HepG2 (cell line): ENCODE results near the gene MYO9A. TPM values are rescaled to one million over a fixed set of nuclear protein-coding genes. Genes with fewer than 3 reads are reported as not detected.

Experiments used
- AGO2 ChIP-seq: fragments of 200-400 bp; formaldehyde crosslinking; optimal IDR thresholded peaks from 2 replicates; pipeline ENCODE3; 2017; ENCODE audit warnings: mild to moderate bottlenecking, low read depth, low read length, moderate library complexity
- ARHGAP35 ChIP-seq: sonication (generic); formaldehyde crosslinking; IDR thresholded peaks from 2 replicates; pipeline ENCODE4 v1.9.0; 2022; ENCODE audit warnings: mild to moderate bottlenecking, inconsistent platforms, moderate library complexity, missing genetic modification reagents, borderline replicate concordance
- CCAR2 ChIP-seq: fragments of 200-400 bp; formaldehyde crosslinking; optimal IDR thresholded peaks from 2 replicates; pipeline ENCODE3; 2018; ENCODE audit warnings: low read depth, mild to moderate bottlenecking, low read length, moderate library complexity
- CEBPB ChIP-seq: IDR thresholded peaks from 2 replicates; pipeline ENCODE4 v1.6.1; 2011; ENCODE audit warnings: low read depth, low read length, improper control_type of control experiment, borderline replicate concordance
- ELK4 ChIP-seq: sonication (generic); formaldehyde crosslinking; IDR thresholded peaks from 2 replicates; pipeline ENCODE4 v1.9.0; 2021; ENCODE audit warnings: missing genetic modification reagents, borderline replicate concordance
- GABPB1 ChIP-seq: IDR thresholded peaks from 2 replicates; pipeline ENCODE4 v1.6.1; 2016; ENCODE audit warnings: mild to moderate bottlenecking, missing genetic modification reagents, moderate library complexity, missing compliant biosample characterization
- HHEX ChIP-seq: IDR thresholded peaks from 2 replicates; pipeline ENCODE4 v1.6.1; 2016; ENCODE audit warnings: control low read depth
- KDM2A ChIP-seq: sonication (generic); formaldehyde crosslinking; IDR thresholded peaks from 2 replicates; pipeline ENCODE4 v1.4.0; 2020; ENCODE audit warnings: low read depth, missing genetic modification reagents, borderline replicate concordance
- MXD3 ChIP-seq: IDR thresholded peaks from 2 replicates; pipeline ENCODE4 v1.6.1; 2016; ENCODE audit warnings: mild to moderate bottlenecking, missing biosample characterization, missing genetic modification reagents
- RFXAP ChIP-seq: sonication (generic); formaldehyde crosslinking; IDR thresholded peaks from 2 replicates; pipeline ENCODE4 v1.4.0; 2020; ENCODE audit warnings: missing genetic modification reagents, borderline replicate concordance
- SOX5 ChIP-seq: IDR thresholded peaks from 2 replicates; pipeline ENCODE4 v1.6.1; 2016; ENCODE audit warnings: borderline replicate concordance
- SP140L ChIP-seq: sonication (generic); formaldehyde crosslinking; IDR thresholded peaks from 2 replicates; pipeline ENCODE4 v1.4.0; 2020; ENCODE audit warnings: missing genetic modification reagents, borderline replicate concordance
- SP4 ChIP-seq: sonication (generic); formaldehyde crosslinking; IDR thresholded peaks from 2 replicates; pipeline ENCODE4 v1.8.1; 2023; ENCODE audit warnings: mild to moderate bottlenecking, missing genetic modification reagents
- TFDP1 ChIP-seq: IDR thresholded peaks from 2 replicates; pipeline ENCODE4 v1.6.1; 2016; ENCODE audit warnings: missing compliant biosample characterization, missing genetic modification reagents, borderline replicate concordance
- ZBTB46 ChIP-seq: sonication (generic); formaldehyde crosslinking; IDR thresholded peaks from 2 replicates; pipeline ENCODE4 v1.4.0; 2020; ENCODE audit warnings: mild to moderate bottlenecking, missing genetic modification reagents, borderline replicate concordance
- ZNF101 ChIP-seq: sonication (generic); formaldehyde crosslinking; IDR thresholded peaks from 2 replicates; pipeline ENCODE4 v1.4.0; 2020; ENCODE audit warnings: mild to moderate bottlenecking, low read depth, missing genetic modification reagents, borderline replicate concordance
- ZNF124 ChIP-seq: sonication (generic); formaldehyde crosslinking; IDR thresholded peaks from 2 replicates; pipeline ENCODE4 v1.4.0; 2020; ENCODE audit warnings: missing genetic modification reagents
- ZNF136 ChIP-seq: sonication (generic); formaldehyde crosslinking; IDR thresholded peaks from 2 replicates; pipeline ENCODE4 v1.8.1; 2022; ENCODE audit warnings: low read depth, mild to moderate bottlenecking, moderate library complexity, missing genetic modification reagents
- ZNF264 ChIP-seq: sonication (generic); formaldehyde crosslinking; IDR thresholded peaks from 2 replicates; pipeline ENCODE4 v1.4.0; 2020; ENCODE audit warnings: missing genetic modification reagents
- ZNF460 ChIP-seq: sonication (generic); formaldehyde crosslinking; IDR thresholded peaks from 2 replicates; pipeline ENCODE4 v1.5.1; 2020; ENCODE audit warnings: missing genetic modification reagents, mild to moderate bottlenecking, borderline replicate concordance
- ZNF598 ChIP-seq: sonication (generic); formaldehyde crosslinking; IDR thresholded peaks from 2 replicates; pipeline ENCODE4 v1.5.1; 2020; ENCODE audit warnings: mild to moderate bottlenecking, missing genetic modification reagents, borderline replicate concordance
- ZNF709 ChIP-seq: sonication (generic); formaldehyde crosslinking; IDR thresholded peaks from 2 replicates; pipeline ENCODE4 v1.5.0; 2020; ENCODE audit warnings: mild to moderate bottlenecking, missing genetic modification reagents
- ZSCAN29 ChIP-seq: sonication (generic); formaldehyde crosslinking; conservative IDR thresholded peaks from 2 replicates; pipeline ENCODE4 v1.4.0; 2020; ENCODE audit warnings: mild to moderate bottlenecking, missing genetic modification reagents
- polyA plus RNA-seq, 8 experiments: library from polyadenylated mRNA; depleted of rRNA in 3 of 8; stranded (reverse) in 7 of 8; unstranded in 1 of 8; fragments of >200 nt; fragmentation: Illumina TruSeq in 4 of 8; extraction: Trizol in 4 of 8; gene quantifications; 2 replicates each; pipeline versions ENCODE4 v1.2.1 to v1.2.3, GENCODE V29; 2011 to 2016; ENCODE audit warnings: low read depth in 4 of 8, missing spikeins in 1 of 8, mixed read lengths in 1 of 8; ENCODE audit not compliant: insufficient read depth in 1 of 8
- total RNA-seq, 5 experiments: library from RNA; depleted of rRNA; stranded (reverse); fragments of >200 nt; fragmentation: Illumina TruSeq; extraction: Trizol; gene quantifications; 2 replicates each; pipeline ENCODE4 v1.2.3, GENCODE V29; 2016; ENCODE audit warnings: low read depth in 1 of 5

The MYO9A gene
- total and polyA plus RNA-seq, 2 of the 13 experiments (the other 11 are each of a cell fraction or from before 2014, with no cell fraction given), result 4.8 to 15.3 TPM

GRCh38 chr15:72155635-72156616 lies 38.0 kb upstream of the MYO9A start (continued):
- TF ChIP-seq GABPB1, result peak; percentile 26; the same call in 1 of the 2 replicates
- no peak for TF ChIP-seq TFDP1
- no peak for TF ChIP-seq ZNF264 (CRISPR knock-in tag)
- TF ChIP-seq SP140L (CRISPR knock-in tag), result no peak
- TF ChIP-seq ZNF101 (CRISPR knock-in tag), result no peak
- TF ChIP-seq SOX5 (CRISPR knock-in tag), result no peak
- TF ChIP-seq CCAR2, result no peak
- TF ChIP-seq HHEX (CRISPR knock-in tag), result no peak
- no peak for TF ChIP-seq ARHGAP35
- TF ChIP-seq ZNF460 (CRISPR knock-in tag), result no peak
- no peak for TF ChIP-seq SP4
- no peak for TF ChIP-seq CEBPB
- TF ChIP-seq KDM2A (CRISPR knock-in tag), result no peak
- no peak for TF ChIP-seq ZNF136 (CRISPR knock-in tag)
- TF ChIP-seq ZNF124, result no peak
- TF ChIP-seq ZNF598 (CRISPR knock-in tag), result no peak
- no peak for TF ChIP-seq MXD3
- no peak for TF ChIP-seq ELK4 (CRISPR knock-in tag)
- TF ChIP-seq ZSCAN29 (CRISPR knock-in tag), result no peak
- no peak for TF ChIP-seq ZBTB46
- TF ChIP-seq ZNF709 (CRISPR knock-in tag), result no peak
- TF ChIP-seq RFXAP (CRISPR knock-in tag), result no peak
- no peak for TF ChIP-seq AGO2
